ENCODE results near the gene TCP11L2.

The TCP11L2 gene

DNA sequence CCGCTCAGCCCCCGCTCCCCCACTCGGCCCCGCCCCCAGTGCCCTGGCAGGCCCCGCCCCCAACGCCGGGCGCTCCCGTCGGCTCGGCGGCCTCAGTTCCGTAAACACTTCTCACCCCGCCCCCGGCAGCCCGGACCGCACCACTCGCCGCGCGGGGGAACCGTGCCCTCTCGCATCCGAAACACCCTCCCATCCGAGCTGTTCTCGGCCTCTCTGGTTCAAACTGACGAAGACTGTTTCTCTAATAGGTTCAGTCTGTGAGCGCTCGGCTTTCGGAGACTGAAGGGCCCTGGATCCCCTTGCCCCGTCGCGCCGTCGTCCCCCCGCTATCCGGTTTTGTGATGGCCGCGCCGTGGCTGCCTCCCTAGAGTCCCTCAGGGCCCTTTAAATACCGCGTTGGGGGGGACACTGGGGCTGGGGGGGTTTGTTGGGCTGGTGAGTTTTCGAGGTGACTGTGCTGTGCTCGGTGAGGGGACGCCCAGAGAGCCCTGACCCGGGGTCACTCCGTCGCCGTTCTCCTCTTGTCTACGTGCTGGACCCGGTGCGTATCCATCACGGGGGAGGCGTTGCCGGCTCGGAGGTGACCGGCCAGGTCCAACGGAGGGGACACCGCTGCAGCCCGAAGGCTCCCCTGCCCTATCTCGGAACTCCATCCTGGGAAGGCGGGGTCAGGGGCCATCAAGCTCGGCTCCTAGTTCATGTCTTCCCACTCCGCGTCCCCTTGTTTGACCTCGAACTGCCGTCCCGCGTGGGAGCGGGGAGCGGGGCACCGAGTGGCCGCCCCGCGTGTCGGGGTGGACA lies at the start of gene TCP11L2:
Gene TCP11L2, plus strand, starts transcription at position 333 of the 801 bp plus-strand sequence. CDS start 8,343 bp downstream, outside the sequence.
- peak; percentile 82 to 86 for DNase-seq (ENCODE audit: low read depth in 2 of 2)

DNA sequence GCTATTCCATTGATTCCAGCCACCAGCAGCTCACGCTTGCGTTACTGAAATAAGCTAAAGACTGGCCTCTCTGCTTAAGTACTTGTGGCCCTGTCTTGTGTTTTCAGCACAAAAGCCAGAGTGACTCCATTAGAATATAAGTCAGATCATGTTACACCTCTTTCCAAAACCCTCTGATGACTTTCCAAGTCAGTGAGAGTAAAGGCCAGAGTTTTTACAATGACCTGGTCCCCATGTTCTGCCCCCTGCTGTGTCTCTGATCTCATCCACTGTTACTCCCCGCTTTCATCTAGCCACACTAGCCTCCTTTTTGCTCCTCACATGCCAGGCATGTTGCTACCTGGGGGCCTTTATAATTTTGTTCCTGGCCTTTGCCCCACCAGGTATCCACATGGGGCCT lies 47.8 kb upstream of the TCP11L2 start:
- DNase-seq (ENCODE audit: low read depth in 2 of 2) = no peak

DNA sequence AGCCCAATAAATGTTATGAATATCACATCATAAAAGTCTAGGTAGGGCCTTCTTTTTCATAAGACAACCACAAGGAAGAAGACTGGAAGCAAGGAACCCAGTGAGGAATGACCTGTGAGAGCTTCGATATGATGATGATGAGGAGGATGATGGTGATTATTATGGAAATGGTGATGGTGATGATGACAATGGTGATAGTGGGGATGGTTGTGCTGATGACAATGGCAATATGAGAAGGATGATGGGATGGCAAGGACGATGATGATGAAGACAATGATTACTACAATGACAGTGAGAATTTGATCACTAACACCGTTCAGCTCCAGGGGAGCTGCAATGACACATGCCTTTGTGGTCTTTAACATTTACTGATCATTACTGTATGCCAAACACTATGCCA lies 47.0 kb upstream of the TCP11L2 start:
- no peak for DNase-seq (ENCODE audit: low read depth in 2 of 2)

DNA sequence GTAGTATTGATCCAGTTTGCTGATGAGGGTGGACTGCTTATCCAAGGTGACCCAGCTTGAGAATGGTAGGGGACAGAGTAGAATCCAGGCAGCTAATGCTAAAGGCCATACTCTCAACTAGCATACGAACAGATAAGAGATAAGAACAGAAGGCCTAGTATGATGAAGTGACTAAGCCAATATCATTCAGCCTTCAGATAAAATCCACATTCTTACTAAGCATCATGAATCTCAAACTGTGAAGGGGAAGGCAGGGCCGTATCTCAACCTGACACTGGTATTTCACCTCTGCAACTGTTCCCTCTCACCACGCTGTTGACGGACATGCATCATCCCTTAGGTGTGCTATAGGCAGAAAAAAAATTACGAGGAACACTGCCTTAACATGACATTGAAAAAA lies 46.6 kb upstream of the TCP11L2 start:
- DNase-seq (ENCODE audit: low read depth in 2 of 2) = no peak

DNA sequence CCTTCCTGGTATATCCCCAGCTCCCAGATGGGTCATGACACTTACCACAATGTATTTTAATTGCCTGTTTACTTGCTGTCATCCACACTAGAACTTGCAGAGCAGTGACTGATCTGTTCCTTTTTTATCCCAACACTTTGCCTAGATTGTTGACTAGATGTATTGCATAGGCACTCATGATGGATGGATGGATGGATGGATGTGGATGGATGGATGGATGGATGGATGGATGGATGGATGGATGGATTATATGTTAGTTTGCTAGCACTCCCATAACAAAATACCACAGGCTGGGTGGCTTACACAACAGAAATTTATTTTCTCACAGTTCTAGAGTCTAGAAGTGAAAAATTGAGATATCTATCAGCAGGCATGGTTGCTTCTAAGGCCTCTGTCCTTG lies 46.0 kb upstream of the TCP11L2 start:
- DNase-seq (ENCODE audit: low read depth in 2 of 2) = no peak

DNA sequence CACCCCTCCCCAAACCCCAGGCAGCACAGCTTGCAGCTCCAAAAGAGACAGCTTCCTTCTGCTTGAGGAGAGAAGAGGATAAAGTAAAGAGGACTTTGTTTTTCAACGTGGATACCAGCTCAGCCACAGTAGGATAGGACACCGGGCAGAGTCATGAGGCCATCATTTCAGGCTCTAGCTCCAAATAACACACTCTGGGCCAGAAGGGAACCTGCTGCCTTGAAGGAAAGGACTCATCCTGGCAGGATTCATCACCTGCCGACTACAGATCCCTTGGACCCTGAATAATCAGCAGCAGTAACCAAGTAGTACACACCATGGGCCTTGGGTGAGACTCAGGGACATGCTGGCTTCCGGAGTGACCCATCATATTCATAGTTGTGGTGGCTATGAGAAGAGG lies 44.3 kb upstream of the TCP11L2 start:
- no peak for DNase-seq (ENCODE audit: low read depth in 2 of 2)

DNA sequence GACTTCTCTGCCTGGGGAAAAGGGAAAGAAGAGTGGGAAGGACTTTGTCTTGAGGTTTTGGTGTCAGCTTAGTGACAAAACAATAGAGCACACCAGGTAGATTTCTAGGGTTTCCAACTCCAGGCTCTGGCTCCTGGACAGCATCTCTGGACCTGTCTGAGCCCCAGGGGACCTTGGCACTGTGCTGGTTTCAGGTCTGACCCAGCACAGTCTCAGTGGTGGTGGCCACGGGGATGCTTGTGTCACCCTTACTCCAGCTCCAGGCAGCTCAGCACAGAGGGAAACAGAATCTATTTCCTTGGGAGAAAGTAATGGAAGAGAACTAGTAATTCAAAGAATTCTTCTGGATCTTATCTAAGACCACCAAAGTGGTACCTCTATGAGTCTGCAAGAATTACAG lies 43.6 kb upstream of the TCP11L2 start:
- no peak for DNase-seq (ENCODE audit: low read depth in 2 of 2)

DNA sequence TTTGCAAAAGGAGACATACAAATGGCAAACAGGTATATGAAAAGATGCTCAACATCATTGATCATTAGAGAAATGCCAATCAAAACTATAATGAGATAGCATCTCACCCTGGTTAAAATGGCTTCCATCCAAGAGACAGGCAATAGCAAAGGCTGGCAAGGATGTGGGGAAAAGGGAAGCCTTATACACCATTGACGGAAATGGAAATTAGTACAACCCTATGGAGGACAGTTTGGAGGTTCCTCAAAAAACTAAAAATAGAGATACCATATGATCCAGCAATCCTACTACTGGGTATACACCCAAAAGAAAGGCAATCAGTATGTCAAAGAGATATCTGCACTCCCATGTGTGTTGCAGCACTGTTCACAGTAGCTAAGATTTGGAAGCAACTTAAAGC lies 37.4 kb upstream of the TCP11L2 start:
- no peak for DNase-seq (ENCODE audit: low read depth in 2 of 2)

DNA sequence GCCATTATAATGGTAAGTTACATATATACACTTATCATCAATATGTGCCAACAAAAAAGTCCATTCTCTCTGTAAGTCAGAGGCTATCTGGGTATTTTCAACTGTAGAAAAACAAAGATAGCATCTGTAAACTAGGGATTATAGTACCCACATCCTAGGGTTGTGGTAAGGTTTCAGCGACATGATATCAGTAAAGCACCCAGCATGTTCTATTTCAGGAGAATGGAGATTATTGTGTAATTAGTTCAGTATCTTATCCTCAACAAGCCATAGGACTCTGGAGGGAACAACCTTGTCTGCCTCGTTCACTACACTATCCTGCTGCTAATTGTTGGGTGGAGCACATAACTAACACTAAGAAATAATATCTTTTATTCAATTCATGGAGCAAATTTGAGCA lies 35.0 kb upstream of the TCP11L2 start:
- no peak for DNase-seq (ENCODE audit: low read depth in 2 of 2)

DNA sequence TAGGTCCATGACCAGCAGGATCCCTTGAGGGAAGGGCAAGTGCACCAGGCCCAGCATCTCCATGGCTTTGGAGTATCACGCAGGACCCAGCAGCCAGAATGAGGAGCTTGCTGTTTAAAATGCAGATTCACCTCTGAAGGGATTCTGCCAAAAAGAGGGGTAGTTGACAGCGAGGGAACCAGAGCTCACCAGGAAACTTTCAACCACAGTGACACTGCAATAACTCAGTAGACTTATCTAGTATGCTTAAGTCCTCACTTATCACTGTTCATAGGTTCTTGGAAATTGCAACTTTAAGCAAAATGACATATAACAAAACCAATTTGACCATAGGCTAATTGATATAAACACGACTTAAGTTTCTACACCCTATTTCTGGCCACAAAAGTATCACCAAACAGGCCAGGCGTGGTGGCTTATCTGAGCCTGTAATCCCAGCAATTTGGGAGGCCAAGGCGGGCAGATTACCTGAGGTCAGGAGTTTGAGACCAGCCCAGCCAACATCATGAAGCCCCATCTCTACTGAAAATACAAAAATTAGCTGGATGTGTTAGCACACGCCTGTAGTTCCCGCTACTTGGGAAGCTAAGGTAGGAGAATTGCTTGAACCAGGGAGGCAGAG lies 33.3 kb upstream of the TCP11L2 start:
- no peak for DNase-seq (ENCODE audit: low read depth in 2 of 2)

DNA sequence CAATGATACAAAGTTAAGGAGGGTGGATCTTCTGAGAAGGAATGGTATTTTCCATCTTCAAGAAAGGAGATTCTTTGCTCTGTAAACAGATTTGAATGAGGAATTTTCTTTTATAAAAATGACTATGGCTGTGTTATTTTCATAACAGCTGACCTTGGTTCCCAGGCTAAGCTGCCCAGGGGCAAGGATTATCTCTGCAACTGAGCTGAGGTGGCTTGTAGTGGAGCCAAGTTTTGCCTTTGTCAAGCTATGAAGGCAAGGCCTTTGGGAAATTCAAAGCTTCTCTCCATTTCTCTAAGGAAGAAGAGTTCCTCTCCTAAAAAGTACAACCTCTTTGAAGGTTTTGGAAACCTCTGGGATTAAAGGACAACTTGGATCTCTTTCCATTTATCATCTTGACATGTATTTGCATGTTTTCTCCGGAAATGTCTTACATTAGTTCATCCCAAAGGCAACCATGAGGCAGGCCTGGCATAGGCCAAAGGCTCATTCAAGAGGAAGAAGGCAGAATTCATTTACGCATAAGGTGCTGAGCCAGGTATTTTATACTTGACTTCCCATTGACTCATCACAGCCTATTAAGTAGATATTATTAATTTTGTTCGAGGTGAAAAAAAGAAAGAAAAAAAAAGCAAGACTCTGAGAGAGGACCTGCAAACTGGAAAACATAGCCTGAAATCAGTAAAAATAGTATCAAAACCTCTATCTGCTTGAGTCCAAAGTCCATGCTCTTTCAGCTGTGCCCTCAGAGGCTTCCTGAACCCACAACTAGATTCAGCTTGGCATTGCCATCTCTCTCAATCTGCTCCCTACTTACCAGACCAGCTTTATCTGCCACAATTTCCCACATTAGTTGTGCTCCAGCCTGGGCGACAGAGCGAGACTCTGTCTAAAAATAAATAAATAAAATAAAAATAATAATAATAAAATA lies 30.7 kb upstream of the TCP11L2 start:
- DNase-seq (ENCODE audit: low read depth in 2 of 2) = no peak

DNA sequence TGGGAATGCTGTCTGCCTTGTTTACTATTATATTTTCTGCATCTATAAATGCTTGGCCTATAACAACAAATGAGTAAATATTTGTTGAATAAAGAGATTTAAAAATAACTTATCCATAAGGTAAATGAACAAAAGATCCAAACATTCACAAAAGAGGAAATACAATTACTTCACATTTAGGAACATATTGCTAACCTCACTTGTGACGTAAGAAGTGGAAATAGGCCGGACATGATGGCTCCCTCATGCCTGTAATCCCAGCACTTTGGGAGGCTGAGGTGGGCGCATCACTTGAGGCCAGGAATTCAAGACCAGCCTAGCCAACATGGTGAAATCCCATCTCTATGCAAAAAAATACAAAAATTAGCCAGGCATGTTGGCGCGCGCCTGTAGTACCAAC lies 29.0 kb upstream of the TCP11L2 start:
- DNase-seq (ENCODE audit: low read depth in 2 of 2) = no peak

DNA sequence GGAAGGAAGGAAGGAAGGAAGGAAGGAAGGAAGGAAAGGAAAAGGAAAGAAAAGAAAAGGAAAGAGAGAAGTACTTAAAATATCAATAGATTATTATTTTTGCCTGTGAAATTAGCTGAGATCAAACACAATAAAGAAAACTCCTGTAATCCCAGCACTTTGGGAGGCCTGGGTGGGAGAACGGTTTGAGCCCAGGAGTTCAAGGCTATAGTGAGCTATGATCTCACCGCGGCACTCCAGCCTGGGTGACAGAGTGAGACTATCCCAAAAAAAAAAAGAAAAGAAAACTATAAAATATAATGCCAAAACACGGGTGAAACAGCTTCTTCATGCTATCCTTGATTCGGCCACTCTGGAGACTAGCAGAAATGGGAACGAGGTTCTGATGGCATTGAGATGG lies 28.5 kb upstream of the TCP11L2 start:
- no peak for DNase-seq (ENCODE audit: low read depth in 2 of 2)

DNA sequence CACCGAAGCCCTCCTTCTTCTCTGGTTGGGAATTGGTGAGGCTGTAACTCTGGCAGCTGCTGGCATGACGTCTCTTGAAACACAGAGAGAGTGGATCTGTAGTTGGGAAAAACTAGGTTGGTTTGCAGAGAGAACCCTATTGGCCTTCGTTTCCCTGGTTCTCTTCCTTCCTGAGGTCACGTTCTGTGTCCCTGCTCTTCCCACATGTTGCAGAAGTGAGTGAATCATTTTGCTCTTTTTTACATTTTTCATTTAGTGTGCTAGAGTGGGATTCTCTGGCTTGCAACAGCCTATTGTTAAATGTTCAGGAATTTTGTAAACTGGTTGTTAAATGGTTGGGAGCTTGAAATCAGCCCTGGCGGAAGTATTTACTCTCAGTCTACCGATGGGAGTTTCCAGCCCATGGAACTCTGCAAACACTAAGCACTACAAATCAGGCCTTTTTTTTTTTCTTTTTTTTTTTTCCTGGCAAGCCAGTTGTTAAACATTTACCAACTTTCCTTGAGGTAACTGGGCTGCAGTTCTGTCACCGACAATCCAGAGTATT lies 27.9 kb upstream of the TCP11L2 start:
- DNase-seq (ENCODE audit: low read depth in 2 of 2) = no peak

DNA sequence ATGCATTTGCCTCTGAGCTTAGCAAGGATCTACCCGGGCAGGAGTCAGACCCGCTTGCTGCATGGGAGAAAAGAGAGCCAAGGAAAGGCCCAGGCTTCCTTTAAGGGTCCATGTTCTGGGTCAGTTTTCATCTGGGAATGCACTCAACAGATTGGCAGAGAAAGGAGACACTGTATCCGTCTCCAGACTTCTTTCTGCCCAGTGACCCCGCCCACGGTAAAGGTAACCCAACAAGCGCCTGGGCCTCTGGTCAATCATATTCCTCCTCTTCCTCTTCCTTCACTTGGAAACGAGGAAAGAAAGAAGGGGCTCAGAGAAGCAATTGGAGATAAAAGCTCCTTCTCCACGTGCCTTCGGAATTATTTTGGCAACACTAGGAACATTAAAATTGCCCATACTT lies 27.1 kb upstream of the TCP11L2 start:
- DNase-seq (ENCODE audit: low read depth in 2 of 2) = no peak

DNA sequence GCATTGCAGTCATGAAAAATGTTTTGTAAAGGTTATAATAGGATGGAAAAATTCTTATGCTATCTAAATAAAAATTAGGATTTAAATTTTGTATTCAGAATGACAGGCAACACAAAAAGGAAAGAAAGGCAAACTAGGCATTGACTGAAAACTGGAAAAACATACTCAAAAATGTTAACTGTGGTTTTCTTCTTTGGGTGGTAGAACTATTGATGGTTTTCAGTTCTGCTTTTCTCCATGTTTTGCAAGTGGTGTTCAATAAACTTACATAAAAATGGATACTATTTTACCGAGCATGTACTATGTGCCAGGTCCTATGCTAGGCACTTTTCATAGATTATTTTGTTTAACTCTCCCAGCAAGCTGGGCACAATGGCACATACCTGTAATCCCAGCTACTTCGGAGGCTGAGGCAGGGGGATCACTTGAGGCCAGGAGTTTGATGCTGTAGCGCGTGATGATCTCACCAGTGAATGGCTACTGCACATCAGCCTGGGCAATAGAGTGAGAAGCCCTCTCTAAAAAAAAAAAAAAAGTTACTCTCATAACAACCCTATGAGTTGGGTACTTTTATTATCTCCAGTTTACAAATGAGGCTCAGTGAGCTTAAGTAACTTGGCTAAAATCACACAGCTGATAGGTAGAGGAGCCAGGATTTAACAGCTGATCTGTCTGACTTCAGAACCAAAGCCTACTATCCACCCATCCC lies 26.3 kb upstream of the TCP11L2 start:
- DNase-seq (ENCODE audit: low read depth in 2 of 2) = no peak

DNA sequence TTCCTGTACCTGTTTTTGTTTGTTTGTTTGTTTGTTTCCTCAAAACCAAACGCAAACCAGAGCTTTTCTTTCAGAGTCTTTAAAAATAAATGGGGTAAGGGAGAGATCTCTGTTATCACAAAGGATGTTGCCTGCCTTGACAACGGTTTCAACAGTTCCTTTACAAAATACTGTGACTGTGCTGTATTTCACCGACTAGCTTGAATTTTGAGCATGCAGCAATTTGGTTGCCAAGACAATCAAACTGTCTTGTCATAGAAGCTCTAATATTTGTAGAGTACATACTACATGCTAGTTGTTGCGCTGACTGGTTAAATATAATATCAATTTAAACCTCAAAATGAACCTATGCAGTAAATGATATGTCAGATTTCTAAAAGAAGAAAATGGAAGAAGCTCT lies 22.4 kb upstream of the TCP11L2 start:
- no peak for DNase-seq (ENCODE audit: low read depth in 2 of 2)

DNA sequence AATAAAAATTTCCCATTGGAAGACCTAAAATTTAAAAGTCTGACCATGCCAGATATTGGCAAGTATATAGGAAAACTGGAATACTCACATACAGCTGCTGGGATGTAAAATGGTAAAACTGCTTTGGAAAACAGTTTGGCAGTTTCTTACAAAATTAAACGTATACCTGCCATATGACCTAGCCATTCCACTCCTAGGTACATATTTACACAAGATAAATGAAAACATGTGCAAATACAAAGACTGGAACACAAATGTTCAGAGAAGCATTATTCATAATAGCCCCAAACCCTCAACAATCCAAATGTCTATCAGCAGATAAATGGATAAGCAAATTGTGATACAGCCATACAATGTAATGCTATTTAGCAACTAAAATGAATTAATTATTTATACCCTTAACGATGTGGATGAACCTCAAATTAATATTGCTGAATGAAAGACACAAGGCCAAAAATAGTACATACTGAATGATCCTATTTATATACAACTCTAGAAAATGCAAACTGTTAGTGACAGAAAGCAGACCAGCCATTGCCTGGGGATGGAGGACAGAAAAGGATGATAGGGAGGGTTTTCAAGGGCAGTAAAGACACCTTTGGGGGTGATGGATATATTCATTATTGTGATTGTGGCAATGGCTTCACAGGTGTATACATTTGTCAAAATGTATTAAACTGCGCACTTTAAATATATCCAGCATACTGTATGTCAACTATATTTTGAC lies 21.3 kb upstream of the TCP11L2 start:
- DNase-seq (ENCODE audit: low read depth in 2 of 2) = no peak

DNA sequence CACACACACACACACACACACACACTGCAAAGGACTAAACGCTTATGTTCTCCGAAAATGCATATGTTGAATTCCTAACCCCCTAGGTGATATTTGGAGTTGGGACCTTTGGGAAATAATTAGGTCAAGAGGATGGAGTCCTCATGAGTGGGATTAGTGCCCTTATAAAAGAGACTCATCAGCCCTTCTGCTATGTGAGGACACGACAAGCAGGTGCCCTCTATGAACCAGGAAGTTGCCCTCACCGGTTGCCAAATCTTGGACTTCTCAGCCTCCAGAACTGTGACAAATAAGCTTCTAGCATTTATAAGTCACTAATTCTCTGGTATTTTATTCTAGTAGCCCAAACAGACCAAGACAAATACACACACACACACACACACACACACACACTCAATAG lies 20.7 kb upstream of the TCP11L2 start:
- no peak for DNase-seq (ENCODE audit: low read depth in 2 of 2)

DNA sequence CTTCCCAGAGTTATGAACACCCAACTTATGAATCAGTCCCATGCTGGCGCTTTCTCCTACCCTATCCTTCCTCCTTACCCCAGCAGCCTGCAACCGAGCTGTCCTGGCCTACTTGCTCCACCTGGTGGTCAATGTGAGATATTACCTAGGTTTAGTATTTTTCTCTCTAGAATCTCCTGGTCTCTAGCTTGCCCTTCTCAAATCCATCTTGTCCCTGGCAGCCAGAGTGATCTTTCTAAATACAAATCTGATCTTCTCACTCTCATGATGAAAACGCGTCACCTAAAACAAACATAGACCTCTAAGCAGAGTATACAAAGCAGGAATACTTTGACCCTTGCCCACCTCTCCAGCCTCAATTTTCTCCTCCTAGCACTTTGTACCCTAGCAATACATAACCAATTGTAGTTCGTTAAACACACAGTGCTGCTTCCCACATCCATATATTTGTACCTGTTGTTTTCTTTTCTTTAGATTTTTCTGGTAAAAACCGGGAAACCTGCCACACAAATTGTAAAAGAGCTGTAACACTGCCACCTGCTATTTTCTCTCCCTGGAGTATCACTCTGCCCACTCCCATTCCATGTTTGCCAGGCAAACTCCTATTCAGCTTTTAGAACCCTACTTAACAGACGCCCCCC lies 20.0 kb upstream of the TCP11L2 start:
- DNase-seq (ENCODE audit: low read depth in 2 of 2) = peak in 1 of 2 donors; percentile 19

All from stimulated activated CD4-positive, alpha-beta T cell treated with anti-CD3 and anti-CD28 coated beads, Interleukin-4, amount 100 ng/mL, for 48 hours (primary cell).